ENCODE measurements around the gene ABHD17B.

GRCh38 chr9:71830153-71830552, 80.8 kb downstream of the ABHD17B start:
- TF ChIP-seq CTCF (IDR thresholded peaks at IDR 0.05) (no peak), POLR2A (IDR thresholded peaks at IDR 0.05) (no peak), POLR2AphosphoS5 (IDR thresholded peaks at IDR 0.05; ENCODE audit: insufficient read depth in 1 of 2, low read depth in 1 of 2) (no peak)
